Measurements from ENCODE around the gene GABRA6.
A peak's percentile ranks its signal among the peaks of the same experiment; 100 is the strongest.

The GABRA6 gene

DNA sequence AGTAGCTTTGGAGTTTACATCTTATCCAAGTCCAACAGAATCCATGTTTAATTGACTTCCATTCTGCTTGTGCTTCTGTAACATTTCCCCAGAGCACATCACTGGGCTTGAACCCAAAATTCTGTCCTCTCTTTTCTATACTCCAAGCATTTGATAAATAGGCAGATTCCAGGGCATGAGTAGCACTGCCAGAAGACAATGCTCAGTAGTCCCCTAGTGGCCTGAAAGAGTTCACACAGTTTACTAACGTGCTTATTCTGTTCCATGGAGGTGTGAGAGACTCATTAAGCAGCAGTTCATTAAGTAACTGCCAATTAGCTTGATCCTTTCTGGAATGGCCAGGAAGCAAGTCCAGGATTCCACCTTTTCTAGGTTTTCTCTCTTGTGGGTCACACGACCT is 9.4 kb upstream of the GABRA6 start:
- no peak for DNase-seq (ENCODE audit: low read depth)
- TF ChIP-seq, protein P1, sequence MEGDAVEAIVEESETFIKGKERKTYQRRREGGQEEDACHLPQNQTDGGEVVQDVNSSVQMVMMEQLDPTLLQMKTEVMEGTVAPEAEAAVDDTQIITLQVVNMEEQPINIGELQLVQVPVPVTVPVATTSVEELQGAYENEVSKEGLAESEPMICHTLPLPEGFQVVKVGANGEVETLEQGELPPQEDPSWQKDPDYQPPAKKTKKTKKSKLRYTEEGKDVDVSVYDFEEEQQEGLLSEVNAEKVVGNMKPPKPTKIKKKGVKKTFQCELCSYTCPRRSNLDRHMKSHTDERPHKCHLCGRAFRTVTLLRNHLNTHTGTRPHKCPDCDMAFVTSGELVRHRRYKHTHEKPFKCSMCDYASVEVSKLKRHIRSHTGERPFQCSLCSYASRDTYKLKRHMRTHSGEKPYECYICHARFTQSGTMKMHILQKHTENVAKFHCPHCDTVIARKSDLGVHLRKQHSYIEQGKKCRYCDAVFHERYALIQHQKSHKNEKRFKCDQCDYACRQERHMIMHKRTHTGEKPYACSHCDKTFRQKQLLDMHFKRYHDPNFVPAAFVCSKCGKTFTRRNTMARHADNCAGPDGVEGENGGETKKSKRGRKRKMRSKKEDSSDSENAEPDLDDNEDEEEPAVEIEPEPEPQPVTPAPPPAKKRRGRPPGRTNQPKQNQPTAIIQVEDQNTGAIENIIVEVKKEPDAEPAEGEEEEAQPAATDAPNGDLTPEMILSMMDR (IDR thresholded peaks at IDR 0.05; ENCODE audit: low read depth, low read length, missing control alignments): peak; percentile 74

DNA sequence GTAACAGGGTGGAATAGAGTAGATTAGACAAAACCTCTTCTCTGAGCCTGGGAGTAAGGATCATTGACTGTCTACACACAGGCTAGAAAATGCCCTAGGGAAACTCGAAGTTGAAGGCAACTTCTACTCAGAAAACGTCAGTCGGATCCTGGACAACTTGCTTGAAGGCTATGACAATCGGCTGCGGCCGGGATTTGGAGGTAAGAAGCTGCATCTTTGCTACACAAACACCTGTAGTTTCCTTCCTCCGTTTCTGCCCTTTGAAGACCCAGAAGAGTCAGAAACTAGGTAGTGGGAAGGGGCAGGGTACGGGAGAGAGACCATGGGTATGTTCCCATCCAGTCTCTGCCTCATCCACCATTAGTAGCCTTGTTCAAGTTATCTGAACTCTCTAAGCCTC is 628 bp downstream of the GABRA6 start:
- no peak for DNase-seq (ENCODE audit: low read depth)
- TF ChIP-seq, protein P1 (IDR thresholded peaks at IDR 0.05; ENCODE audit: low read depth, low read length, missing control alignments): no peak
- H3K4me3 ChIP-seq (ENCODE audit: low read depth, low read length): no peak overlapping the region

More for the DNA sequence above, 9.4 kb upstream of the GABRA6 start:
- no peak overlapping the region for H3K4me3 ChIP-seq (ENCODE audit: low read depth, low read length)

DNA sequence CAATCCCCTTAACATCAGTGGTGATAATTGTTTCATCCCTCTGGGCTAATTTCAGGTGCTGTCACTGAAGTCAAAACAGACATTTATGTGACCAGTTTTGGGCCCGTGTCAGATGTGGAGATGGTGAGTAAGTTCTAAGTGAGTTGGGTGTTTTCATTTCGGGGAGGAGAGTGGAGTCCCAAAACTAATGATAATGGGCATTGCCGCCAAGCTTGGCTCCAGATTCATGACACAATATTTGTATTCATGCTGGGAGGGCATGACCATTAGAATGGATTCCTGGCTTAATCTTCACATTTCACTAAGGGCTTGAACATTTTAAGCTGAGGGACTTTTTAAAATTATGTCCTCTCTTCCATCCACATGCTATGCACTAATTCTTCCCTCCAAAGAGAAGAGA is 1.4 kb downstream of the GABRA6 start:
- DNase-seq (ENCODE audit: low read depth): no peak
- TF ChIP-seq, protein P1 (IDR thresholded peaks at IDR 0.05; ENCODE audit: low read depth, low read length, missing control alignments): no peak
- H3K4me3 ChIP-seq (ENCODE audit: low read depth, low read length): no peak overlapping the region

DNA sequence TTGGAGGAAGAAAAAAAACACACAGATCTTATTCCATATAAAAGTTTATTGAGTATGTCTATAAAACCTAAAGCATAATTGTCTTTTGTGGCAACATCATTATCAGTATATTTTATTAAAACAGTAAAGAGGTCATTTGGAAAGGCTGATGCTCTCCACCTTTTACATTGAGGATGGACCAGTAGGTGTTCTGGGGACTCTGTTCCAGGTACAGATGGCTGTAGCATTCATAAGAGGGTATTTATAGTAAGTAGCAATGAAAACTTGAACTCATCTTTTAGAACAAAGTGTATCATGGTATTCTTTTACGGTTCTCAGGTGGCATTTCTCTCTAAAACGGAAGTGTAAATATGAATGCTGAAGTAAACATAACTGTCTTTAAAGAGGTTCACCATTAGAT is 1.8 kb downstream of the GABRA6 start:
- DNase-seq (ENCODE audit: low read depth): no peak
- H3K4me3 ChIP-seq (ENCODE audit: low read depth, low read length): no peak overlapping the region
- TF ChIP-seq, protein P1 (IDR thresholded peaks at IDR 0.05; ENCODE audit: low read depth, low read length, missing control alignments): no peak

DNA sequence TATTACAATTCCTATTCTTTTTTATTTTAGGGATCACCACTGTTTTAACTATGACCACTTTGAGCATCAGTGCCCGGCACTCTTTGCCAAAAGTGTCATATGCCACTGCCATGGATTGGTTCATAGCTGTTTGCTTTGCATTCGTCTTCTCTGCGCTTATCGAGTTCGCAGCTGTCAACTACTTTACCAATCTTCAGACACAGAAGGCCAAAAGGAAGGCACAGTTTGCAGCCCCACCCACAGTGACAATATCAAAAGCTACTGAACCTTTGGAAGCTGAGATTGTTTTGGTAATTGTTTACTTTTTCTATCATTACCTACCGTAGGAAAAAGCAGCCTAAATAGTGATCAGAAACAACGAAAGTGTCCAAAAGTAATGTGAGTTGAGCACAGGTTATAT is 6.4 kb downstream of the GABRA6 start:
- no peak for DNase-seq (ENCODE audit: low read depth)
- H3K4me3 ChIP-seq (ENCODE audit: low read depth, low read length): no peak overlapping the region
- TF ChIP-seq, protein P1 (IDR thresholded peaks at IDR 0.05; ENCODE audit: low read depth, low read length, missing control alignments): no peak

DNA sequence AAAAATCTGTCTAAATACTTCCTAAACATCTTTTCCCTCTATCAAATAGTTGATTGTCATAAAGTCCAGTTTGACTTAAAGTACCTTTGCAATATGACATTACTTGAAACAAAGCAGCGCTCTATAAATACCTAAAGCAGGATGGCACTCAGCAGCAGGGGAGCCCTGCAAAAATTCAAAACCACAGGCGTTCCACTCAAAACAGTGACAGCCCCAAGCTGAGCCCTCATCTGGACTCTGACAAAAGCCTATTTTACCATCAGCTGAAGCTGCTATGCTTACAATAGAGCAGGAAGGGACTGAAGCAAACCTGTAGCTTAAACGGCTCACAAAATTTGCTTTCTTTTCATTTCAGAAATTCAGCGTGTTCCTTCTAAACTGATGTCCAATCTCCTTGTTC is 11.5 kb downstream of the GABRA6 start:
- DNase-seq (ENCODE audit: low read depth): no peak
- TF ChIP-seq, protein P1 (IDR thresholded peaks at IDR 0.05; ENCODE audit: low read depth, low read length, missing control alignments): no peak
- no peak overlapping the region for H3K4me3 ChIP-seq (ENCODE audit: low read depth, low read length)

DNA sequence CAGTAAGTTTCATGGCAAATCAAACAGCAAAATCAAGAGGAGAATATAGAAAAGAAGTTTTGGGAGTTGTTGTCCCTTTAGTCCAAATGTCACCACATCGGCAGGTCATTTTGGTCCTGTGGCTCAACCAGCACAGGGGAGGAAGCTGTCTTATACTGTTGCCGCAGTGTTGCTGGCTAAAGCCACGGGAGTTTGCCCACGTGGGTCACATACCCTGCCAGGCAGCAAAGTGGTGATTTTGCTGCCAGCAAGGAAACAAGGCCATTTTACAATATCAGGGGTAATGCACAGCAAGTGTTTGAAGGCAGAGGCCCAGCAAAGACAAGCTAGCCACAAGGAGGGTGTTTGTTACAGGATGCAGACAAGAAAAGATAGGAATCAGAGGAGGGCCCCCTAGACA is 14.5 kb downstream of the GABRA6 start:
- no peak overlapping the region for H3K4me3 ChIP-seq (ENCODE audit: low read depth, low read length)
- no peak for DNase-seq (ENCODE audit: low read depth)
- TF ChIP-seq, protein P1 (IDR thresholded peaks at IDR 0.05; ENCODE audit: low read depth, low read length, missing control alignments): no peak

Measured in GM12864 (cell line).